Measurements from ENCODE around the gene SLC16A11.

GRCh38 chr17:7035591-7036368 lies 8.1 kb downstream of the SLC16A11 start, which contains the start of gene SLC16A13:
- TF ChIP-seq ZNF8 (CRISPR knock-in tag; IDR thresholded peaks at IDR 0.05) (no peak), TSHZ2 (CRISPR knock-in tag; IDR thresholded peaks at IDR 0.05) (no peak), PATZ1 (CRISPR knock-in tag; IDR thresholded peaks at IDR 0.05; ENCODE audit: borderline replicate concordance) (no peak), CREB5 (CRISPR knock-in tag; IDR thresholded peaks at IDR 0.05; ENCODE audit: low read depth) (no peak), ZFP3 (CRISPR knock-in tag; IDR thresholded peaks at IDR 0.05) (no peak), TCF4 (CRISPR knock-in tag; IDR thresholded peaks at IDR 0.05; ENCODE audit: borderline replicate concordance) (no peak), ARNTL (CRISPR knock-in tag; IDR thresholded peaks at IDR 0.05; ENCODE audit: borderline replicate concordance, low read depth) (no peak), ZFP30 (CRISPR knock-in tag; IDR thresholded peaks at IDR 0.05) (no peak), ISL1 (CRISPR knock-in tag; IDR thresholded peaks at IDR 0.05) (no peak)
- TF ChIP-seq, protein P1, sequence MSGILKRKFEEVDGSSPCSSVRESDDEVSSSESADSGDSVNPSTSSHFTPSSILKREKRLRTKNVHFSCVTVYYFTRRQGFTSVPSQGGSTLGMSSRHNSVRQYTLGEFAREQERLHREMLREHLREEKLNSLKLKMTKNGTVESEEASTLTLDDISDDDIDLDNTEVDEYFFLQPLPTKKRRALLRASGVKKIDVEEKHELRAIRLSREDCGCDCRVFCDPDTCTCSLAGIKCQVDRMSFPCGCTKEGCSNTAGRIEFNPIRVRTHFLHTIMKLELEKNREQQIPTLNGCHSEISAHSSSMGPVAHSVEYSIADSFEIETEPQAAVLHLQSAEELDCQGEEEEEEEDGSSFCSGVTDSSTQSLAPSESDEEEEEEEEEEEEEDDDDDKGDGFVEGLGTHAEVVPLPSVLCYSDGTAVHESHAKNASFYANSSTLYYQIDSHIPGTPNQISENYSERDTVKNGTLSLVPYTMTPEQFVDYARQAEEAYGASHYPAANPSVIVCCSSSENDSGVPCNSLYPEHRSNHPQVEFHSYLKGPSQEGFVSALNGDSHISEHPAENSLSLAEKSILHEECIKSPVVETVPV (CRISPR knock-in tag; IDR thresholded peaks at IDR 0.05): no peak
